LNCAP (cell line): ENCODE measurements around the gene SOHLH1.

Experiments
- CTCF ChIP-seq: fragments of 450-650 bp; IDR thresholded peaks from 2 replicates; pipeline ENCODE4 v1.5.1; 2017; ENCODE audit warnings: mild to moderate bottlenecking

The SOHLH1 gene

GRCh38 chr9:135644631-135645218 is 54.6 kb downstream of the SOHLH1 start:
- no peak for TF ChIP-seq CTCF
